ENCODE data around the gene CMTM7.
A peak's percentile ranks its signal among the peaks of the same experiment; 100 is the strongest.

The CMTM7 gene

DNA sequence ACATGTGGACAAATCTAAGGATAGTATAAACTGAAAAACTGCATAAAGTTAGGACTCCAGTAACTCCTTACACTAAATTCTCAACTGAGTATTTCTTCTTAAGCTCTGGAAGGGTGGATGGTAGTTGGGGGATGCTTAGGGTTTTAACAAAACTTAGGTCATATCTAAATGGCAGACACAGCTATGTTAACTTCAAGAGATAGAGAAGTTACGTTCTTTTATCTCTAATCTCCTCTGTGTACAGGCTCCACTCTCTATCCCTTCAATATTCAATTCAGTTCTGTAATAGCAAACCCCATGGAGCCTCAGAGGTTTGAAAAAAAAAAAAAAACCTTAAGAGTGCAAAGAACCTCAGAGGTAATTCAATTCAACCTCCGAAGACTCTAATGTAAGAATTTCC is 107.9 kb downstream of the CMTM7 start (continued):
- TF ChIP-seq ZNF37A (tag by site-specific recombination; IDR thresholded peaks at IDR 0.05) (no peak), ZNF146 (tag by site-specific recombination; IDR thresholded peaks at IDR 0.05) (no peak)

DNA sequence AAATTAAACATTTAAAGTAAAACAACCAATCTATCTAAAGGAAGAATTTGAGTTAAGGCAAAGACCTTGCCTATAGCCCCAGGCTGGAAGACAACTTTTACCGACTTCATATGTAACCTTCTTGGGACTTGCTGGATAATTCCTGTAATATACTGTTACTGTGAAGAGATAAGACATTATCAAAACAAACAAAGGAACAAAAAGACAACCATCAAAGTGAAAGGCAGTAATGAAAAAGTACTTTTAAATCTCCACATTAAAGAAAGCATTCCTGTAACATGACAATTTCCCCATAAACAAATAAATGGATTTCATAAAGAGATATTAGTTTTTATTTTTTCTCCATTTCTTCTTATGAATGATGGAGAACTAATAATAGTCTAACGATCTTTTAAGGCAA is 108.6 kb downstream of the CMTM7 start:
- H3K36me3 ChIP-seq (ENCODE audit: control insufficient read depth in 2 of 2, insufficient read depth in 1 of 2, low read length in 2 of 2): no peaks in the 10 kb centered on the region
- no peak overlapping the region for H3K27ac ChIP-seq (ENCODE audit: extremely low read depth, low read depth, low read length)
- H3K9me3 ChIP-seq (ENCODE audit: control insufficient read depth, insufficient read depth, low read depth, low read length): no peaks in the 10 kb centered on the region
- POLR2A ChIA-PET: no interaction called here
- CTCF ChIA-PET: interaction anchor here (0.9 kb wide), 1 partner anchor 18 kb away, joined by 3 read pairs; no protein-coding TSS in a partner anchor
- peaks cover 4% of the 10 kb centered on the region; the same call in 1 of the 2 replicates for H3K4me1 ChIP-seq (ENCODE audit: control insufficient read depth, insufficient read depth, low read length)
- TF ChIP-seq ZNF473 (tag by site-specific recombination; IDR thresholded peaks at IDR 0.05) (no peak), ZNF146 (tag by site-specific recombination; IDR thresholded peaks at IDR 0.05) (peak; percentile 40; the same call in 1 of the 2 replicates), IKZF3 (tag by site-specific recombination; IDR thresholded peaks at IDR 0.05) (peak; percentile 66), SP7 (tag by site-specific recombination; IDR thresholded peaks at IDR 0.05) (peak; percentile 36; the same call in 1 of the 2 replicates), OSR2 (tag by site-specific recombination; IDR thresholded peaks at IDR 0.05) (peak; percentile 71; the same call in 1 of the 2 replicates), FEZF1 (tag by site-specific recombination; IDR thresholded peaks at IDR 0.05) (peak; percentile 95), ZXDB (tag by site-specific recombination; IDR thresholded peaks at IDR 0.05) (peak; percentile 76), PRDM1 (tag by site-specific recombination; IDR thresholded peaks at IDR 0.05) (peak; percentile 63), ZNF16 (tag by site-specific recombination; IDR thresholded peaks at IDR 0.05; ENCODE audit: low read depth) (no peak), ZNF843 (tag by site-specific recombination; IDR thresholded peaks at IDR 0.05) (peak; percentile 84), ZNF112 (tag by site-specific recombination; IDR thresholded peaks at IDR 0.05) (no peak), TCF7L2 (IDR thresholded peaks at IDR 0.05; ENCODE audit: borderline replicate concordance, low read depth, low read length) (peak; percentile 96), WT1 (tag by site-specific recombination; IDR thresholded peaks at IDR 0.05) (0 out of 2 replicates have a peak, but pooled peaks have one; percentile 18), ZNF24 (tag by site-specific recombination; IDR thresholded peaks at IDR 0.05) (0 out of 2 replicates have a peak, but pooled peaks have one; percentile 22)
- TF ChIP-seq, protein P1, sequence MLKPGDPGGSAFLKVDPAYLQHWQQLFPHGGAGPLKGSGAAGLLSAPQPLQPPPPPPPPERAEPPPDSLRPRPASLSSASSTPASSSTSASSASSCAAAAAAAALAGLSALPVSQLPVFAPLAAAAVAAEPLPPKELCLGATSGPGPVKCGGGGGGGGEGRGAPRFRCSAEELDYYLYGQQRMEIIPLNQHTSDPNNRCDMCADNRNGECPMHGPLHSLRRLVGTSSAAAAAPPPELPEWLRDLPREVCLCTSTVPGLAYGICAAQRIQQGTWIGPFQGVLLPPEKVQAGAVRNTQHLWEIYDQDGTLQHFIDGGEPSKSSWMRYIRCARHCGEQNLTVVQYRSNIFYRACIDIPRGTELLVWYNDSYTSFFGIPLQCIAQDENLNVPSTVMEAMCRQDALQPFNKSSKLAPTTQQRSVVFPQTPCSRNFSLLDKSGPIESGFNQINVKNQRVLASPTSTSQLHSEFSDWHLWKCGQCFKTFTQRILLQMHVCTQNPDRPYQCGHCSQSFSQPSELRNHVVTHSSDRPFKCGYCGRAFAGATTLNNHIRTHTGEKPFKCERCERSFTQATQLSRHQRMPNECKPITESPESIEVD (tag by site-specific recombination; IDR thresholded peaks at IDR 0.05): peak; percentile 98
- TF ChIP-seq, protein P2, sequence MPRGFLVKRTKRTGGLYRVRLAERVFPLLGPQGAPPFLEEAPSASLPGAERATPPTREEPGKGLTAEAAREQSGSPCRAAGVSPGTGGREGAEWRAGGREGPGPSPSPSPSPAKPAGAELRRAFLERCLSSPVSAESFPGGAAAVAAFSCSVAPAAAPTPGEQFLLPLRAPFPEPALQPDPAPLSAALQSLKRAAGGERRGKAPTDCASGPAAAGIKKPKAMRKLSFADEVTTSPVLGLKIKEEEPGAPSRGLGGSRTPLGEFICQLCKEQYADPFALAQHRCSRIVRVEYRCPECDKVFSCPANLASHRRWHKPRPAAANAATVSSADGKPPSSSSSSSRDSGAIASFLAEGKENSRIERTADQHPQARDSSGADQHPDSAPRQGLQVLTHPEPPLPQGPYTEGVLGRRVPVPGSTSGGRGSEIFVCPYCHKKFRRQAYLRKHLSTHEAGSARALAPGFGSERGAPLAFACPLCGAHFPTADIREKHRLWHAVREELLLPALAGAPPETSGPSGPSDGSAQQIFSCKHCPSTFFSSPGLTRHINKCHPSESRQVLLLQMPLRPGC (tag by site-specific recombination; IDR thresholded peaks at IDR 0.05): peak; percentile 29; the same call in 1 of the 2 replicates
- TF ChIP-seq, protein P3, sequence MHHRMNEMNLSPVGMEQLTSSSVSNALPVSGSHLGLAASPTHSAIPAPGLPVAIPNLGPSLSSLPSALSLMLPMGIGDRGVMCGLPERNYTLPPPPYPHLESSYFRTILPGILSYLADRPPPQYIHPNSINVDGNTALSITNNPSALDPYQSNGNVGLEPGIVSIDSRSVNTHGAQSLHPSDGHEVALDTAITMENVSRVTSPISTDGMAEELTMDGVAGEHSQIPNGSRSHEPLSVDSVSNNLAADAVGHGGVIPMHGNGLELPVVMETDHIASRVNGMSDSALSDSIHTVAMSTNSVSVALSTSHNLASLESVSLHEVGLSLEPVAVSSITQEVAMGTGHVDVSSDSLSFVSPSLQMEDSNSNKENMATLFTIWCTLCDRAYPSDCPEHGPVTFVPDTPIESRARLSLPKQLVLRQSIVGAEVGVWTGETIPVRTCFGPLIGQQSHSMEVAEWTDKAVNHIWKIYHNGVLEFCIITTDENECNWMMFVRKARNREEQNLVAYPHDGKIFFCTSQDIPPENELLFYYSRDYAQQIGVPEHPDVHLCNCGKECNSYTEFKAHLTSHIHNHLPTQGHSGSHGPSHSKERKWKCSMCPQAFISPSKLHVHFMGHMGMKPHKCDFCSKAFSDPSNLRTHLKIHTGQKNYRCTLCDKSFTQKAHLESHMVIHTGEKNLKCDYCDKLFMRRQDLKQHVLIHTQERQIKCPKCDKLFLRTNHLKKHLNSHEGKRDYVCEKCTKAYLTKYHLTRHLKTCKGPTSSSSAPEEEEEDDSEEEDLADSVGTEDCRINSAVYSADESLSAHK (tag by site-specific recombination; IDR thresholded peaks at IDR 0.05): 0 out of 2 replicates have a peak, but pooled peaks have one; percentile 21
- TF ChIP-seq, protein P4, sequence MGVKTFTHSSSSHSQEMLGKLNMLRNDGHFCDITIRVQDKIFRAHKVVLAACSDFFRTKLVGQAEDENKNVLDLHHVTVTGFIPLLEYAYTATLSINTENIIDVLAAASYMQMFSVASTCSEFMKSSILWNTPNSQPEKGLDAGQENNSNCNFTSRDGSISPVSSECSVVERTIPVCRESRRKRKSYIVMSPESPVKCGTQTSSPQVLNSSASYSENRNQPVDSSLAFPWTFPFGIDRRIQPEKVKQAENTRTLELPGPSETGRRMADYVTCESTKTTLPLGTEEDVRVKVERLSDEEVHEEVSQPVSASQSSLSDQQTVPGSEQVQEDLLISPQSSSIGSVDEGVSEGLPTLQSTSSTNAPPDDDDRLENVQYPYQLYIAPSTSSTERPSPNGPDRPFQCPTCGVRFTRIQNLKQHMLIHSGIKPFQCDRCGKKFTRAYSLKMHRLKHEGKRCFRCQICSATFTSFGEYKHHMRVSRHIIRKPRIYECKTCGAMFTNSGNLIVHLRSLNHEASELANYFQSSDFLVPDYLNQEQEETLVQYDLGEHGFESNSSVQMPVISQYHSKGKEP (tag by site-specific recombination; IDR thresholded peaks at IDR 0.05): no peak
- no peak overlapping the region for H3K4me3 ChIP-seq (ENCODE audit: low read depth, low read length)

Data from HEK293 (cell line).